HG02870 (cell line): Measurements from ENCODE around the gene ZFPL1.

ENCODE experiments used
- ATAC-seq: cut with Tn5 transposase; IDR thresholded peaks from one replicate; pipeline ENCODE4 v1.9.1; 2021; ENCODE audit warnings: mild to moderate bottlenecking, moderate library complexity; ENCODE audit not compliant: unreplicated experiment

Gene ZFPL1

GRCh38 chr11:65089621-65090020 is 5.6 kb downstream of the ZFPL1 start:
- ATAC-seq: no peak

DNA sequence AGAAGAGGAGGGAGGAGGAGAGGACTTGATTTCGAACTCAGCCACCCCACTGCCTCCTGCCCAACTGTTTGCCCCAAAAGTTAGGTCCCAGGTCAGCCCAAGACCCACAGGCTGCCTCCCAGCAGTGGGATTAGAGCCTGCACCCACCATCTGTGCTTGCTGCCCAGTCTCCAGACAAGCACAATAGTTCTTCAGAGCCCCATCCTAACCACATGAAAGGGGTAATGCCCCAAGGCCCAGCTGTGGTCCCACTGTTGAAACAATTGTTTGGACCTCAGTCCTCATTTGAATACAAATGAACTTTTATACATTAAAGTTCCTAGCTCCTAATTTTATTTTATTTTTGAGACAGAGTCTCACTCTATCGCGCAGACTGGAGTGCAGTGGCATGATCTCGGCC is 6.6 kb downstream of the ZFPL1 start:
- ATAC-seq: no peak

- ATAC-seq: no peak
Measured at GRCh38 chr11:65095427-65095826, 11.4 kb downstream of the ZFPL1 start.

DNA sequence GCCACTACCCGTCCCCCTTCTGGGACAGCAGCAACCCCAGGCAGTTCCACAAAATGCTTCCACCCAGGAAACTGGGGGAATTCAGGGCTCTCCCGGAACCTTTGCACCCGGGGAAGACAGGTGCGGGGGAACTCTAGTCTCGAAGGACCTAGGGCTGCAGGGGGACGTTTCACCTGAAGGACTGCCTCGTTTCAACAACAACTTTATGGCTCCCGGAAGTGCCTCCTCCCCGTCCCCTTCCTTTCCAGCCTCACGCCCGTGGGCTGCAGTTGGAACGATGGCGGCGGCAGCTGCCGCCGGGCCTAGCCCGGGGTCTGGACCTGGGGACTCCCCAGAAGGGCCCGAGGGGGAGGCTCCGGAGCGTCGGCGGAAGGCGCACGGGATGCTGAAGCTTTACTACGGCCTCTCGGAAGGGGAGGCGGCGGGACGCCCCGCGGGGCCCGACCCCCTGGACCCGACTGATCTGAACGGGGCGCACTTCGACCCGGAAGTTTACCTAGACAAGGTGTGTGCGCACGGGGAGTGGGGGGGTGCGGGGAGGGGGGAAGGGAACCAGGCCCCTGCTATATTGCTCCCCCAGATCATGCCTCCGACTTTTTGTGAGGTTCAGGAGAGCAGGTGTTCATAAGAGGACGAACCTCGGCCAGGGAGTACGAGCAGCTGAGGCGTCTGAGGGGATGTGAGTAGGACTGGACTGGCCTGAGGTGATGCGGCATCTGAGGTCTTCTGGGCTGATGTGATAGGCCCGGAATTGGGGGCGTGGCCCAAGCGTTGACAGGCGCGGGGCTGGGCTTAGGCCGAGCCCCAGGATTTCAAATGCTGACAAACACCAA is 12.2 kb downstream of the ZFPL1 start, which contains the start of gene VPS51:
Gene VPS51, plus strand, starts transcription at position 241 of the 833 bp plus-strand sequence. Its CDS starts 37 bp downstream, at position 278.
- peak; percentile 74 for ATAC-seq

DNA sequence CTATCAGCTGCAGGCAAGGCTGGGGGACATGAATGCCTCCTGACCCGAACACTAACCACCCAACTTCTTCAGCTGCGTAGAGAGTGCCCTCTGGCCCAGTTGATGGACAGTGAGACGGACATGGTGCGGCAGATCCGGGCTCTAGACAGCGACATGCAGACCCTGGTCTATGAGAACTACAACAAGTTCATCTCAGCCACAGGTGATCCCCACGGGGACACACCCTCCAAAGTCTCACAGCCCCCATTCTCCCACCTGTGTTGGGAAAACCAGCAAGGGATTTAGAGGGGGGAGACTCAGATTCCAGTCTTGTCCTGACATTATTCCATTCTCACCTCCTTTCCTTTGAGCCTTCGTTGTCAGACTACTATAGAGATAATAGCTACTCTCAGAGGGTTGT is 12.9 kb downstream of the ZFPL1 start:
- no peak for ATAC-seq

DNA sequence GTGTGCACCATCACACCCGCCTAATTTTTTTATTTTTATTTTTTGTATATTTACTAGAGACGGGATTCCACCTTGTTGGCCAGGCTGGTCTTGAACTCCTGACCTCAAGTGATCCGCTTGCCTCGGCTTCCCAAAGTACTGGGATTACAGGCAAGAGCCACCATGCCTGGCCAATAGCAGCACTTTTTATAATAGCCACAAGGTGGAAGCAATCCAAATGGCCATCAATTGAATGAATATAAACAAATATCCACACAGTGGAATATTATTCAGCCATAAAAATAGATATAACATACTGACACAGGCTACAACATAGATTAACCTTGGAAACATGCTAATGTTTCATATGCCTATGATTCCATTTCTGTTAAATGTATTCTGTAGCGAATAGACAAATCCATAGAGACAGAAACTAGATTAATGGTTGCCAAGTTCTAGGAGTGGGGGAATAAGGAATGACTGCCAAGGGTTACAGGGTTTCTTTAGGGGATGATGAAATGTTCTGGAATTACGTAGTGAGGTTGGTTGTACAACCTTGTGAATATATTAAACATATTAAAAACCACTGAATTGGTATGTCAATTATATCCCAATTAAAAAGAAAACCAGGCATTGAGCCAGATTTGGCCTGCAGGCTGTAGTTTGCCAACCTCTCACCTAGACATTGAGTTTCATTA is 16.8 kb downstream of the ZFPL1 start:
- no peak for ATAC-seq

- ATAC-seq: no peak
Measured at GRCh38 chr11:65102142-65103095, 18.4 kb downstream of the ZFPL1 start.

GRCh38 chr11:65103476-65103875 is 19.5 kb downstream of the ZFPL1 start:
- no peak for ATAC-seq

- ATAC-seq: no peak
Measured at GRCh38 chr11:65104628-65105027, 20.6 kb downstream of the ZFPL1 start.

DNA sequence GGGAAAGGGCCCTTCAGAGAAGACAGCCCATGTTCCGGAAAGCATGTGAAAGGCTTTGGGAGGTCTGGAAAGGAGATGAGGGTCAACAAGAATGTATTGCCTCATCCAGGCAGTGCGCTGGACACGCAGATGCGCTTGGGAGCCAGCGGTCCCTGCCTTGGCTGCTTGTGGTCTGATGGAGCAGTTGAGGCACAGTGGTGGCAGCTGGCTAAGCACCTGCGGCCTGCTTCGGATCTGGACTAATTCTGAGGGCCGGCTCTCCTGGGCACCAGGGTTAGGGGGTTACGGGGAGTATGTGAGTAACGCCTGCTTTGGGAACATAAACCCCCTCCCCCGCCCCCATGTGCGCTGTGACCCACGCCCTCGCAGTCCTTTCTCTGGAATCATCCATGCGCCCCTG is 23.1 kb downstream of the ZFPL1 start:
- ATAC-seq: no peak

DNA sequence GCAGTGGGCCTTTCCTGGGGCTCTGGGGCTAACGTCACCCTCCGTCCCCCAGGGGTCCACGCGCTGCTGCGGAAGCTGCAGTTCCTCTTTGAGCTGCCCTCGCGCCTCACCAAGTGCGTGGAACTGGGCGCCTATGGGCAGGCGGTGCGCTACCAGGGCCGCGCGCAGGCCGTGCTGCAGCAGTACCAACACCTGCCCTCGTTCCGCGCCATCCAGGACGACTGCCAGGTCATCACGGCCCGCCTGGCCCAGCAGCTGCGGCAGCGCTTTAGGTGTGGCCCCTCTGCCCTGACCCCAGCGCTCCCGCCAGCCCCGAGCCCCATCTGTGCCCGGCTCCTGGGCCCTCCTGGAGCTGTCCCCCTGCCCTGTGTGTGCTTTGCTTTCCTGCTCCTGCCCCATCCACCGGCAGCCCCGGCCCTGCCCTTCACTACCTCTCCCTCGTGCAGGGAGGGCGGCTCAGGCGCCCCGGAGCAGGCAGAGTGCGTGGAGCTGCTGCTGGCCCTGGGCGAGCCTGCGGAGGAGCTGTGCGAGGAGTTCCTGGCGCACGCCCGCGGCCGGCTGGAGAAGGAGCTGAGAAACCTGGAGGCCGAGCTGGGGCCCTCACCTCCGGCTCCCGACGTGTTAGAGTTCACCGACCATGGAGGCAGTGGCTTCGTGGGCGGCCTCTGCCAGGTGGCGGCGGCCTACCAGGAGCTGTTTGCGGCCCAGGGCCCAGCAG is 23.9 kb downstream of the ZFPL1 start:
- no peak for ATAC-seq

GRCh38 chr11:65108469-65109123 is 24.6 kb downstream of the ZFPL1 start:
- no peak for ATAC-seq

DNA sequence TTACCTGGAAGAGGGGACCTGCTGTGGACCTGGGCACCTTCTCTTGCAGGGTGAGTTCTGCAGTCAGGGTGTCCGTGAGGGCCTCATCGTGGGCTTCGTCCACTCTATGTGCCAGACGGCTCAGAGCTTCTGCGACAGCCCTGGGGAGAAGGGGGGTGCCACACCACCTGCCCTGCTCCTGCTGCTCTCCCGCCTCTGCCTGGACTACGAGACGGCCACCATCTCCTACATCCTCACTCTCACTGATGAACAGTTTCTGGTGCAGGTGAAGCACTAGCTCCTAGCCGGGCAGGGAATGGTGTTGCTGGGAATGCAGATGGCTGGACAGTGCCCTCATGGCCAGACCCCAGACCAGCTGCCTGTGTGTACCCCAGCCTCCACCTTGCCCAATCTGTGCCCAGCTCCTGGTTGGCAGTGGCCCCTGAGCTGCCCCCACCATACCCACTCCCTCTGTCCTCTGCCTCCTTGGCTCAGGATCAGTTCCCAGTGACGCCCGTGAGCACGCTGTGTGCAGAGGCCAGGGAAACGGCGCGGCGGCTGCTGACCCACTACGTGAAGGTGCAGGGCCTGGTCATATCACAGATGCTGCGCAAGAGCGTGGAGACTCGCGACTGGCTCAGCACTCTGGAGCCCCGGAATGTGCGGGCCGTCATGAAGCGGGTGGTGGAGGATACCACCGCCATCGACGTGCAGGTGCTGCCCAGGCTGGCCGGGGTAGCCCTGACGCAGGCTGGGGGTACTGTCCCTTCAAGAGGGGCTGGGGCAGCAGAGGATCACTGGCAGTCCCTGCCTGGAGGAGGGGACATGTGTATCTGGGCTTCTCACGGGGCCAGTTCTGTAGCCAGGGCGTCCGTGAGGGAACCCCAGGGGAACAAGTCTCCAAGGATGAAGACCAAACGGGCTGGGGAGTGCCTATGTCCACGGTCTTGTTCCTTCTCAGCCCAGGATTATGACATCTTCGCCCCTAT is 25.5 kb downstream of the ZFPL1 start:
- ATAC-seq: no peak

DNA sequence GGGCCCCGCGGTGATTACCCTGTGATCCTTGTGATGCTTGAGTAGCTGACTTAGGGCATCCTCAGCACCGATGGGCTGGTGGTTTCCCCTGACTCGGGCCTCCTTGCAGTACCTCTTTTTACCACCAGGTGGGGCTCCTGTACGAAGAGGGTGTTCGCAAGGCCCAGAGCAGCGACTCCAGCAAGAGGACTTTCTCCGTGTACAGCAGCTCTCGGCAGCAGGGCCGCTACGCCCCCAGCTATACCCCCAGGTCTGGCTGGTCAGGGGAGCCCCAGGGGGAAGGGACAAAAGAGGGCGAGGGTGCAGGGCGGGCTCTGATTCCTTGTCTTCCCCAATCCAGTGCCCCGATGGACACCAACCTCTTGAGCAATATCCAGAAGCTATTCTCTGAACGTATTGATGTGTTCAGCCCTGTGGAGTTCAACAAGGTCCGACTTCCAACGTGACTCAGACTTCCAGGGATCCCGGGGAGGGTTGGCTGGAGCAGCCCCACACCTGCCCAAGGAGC is 26.4 kb downstream of the ZFPL1 start:
- no peak for ATAC-seq

DNA sequence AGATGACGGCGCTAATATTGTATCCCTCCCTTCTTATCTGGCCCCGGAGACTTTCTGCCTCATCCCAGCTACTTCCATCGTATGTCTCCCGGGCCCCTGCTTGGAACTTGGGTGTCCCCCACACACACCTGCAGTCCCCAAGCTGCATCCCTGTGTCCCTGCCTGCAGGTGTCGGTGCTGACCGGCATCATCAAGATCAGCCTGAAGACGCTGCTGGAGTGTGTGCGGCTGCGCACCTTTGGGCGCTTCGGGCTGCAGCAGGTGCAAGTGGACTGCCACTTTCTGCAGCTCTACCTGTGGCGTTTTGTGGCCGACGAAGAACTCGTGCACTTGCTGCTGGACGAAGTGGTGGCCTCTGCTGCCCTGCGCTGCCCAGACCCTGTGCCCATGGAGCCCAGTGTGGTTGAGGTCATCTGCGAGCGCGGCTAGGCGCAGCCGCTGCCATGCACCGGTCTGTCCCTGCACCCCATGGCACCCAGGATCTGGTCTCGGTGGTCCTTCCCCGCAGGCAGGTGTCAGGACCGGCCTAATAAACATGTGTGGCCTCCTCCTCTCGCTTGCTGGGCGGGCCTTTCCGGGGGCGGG is 27.2 kb downstream of the ZFPL1 start:
- ATAC-seq: no peak

- peak; percentile 53 for ATAC-seq
Measured at GRCh38 chr11:65111744-65112545, 27.9 kb downstream of the ZFPL1 start, which contains the start of gene TM7SF2. TSS of gene TM7SF2 (plus strand) at chr11:65111872. CDS start at chr11:65112016, 144 bp downstream.
